SK-N-SH (cell line): Measurements from ENCODE around the gene CAMTA2. TPM values are rescaled to one million over a fixed set of nuclear protein-coding genes. Genes with fewer than 3 reads are reported as not detected.

Experiments used
- CTCF ChIA-PET: fragments of 300-600, 350-600 bp; formaldehyde crosslinking; extraction: SDS; loops from one replicate; lab custom pipeline; 2021; lab: Yijun Ruan, JAX
- POLR2A ChIA-PET: fragments of 350-600 bp; sonication (Branson Sonifier 250); formaldehyde crosslinking; extraction: SDS; loops from one replicate; lab custom pipeline; 2020; ENCODE audit warnings: antibody characterized with exemption, inconsistent platforms; lab: Yijun Ruan, JAX
- DNase-seq: peaks from one replicate; pipeline ENCODE4 v3.0.0; 2012
- H2AFZ ChIP-seq: fragments of 200-600 bp; sonication (generic); 2 replicates; pipeline ENCODE4 v1.8.1; 2016; ENCODE audit warnings: antibody characterized with exemption, mild to moderate bottlenecking, low read depth
- H3F3A ChIP-seq: fragments of 200-600 bp; sonication (generic); replicated peaks from 2 replicates; pipeline ENCODE3; 2016; ENCODE audit warnings: antibody characterized with exemption, mild to moderate bottlenecking; ENCODE audit not compliant: insufficient read depth
- H3K27ac ChIP-seq, 2 experiments: fragments of 200-500 bp in 1 of 2; fragments of 200-600 bp in 1 of 2; sonication (Bioruptor generic) in 1 of 2; sonication (generic), shearing (Covaris generic) in 1 of 2; 2 replicates each; pipeline versions ENCODE4 v1.5.1 to v1.6.1; 2014 to 2016; ENCODE audit warnings: low read depth in 2 of 2, inconsistent platforms in 1 of 2, low read length in 1 of 2, mild to moderate bottlenecking in 1 of 2, mixed read lengths in 1 of 2
- H3K27me3 ChIP-seq: fragments of 200-600 bp; sonication (generic), shearing (Covaris generic); 2 replicates; pipeline ENCODE4 v1.6.1; 2016; ENCODE audit warnings: mixed run types; ENCODE audit not compliant: insufficient read depth
- H3K36me3 ChIP-seq, 2 experiments: fragments of 200-500 bp in 1 of 2; fragments of 200-600 bp in 1 of 2; sonication (Bioruptor generic) in 1 of 2; sonication (generic) in 1 of 2; replicated peaks in 1 of 2; 2 replicates each; pipeline versions ENCODE3 to v1.5.1; 2014 to 2016; ENCODE audit warnings: low read length in 1 of 2, mild to moderate bottlenecking in 1 of 2; ENCODE audit not compliant: insufficient read depth in 2 of 2, control insufficient read depth in 1 of 2
- H3K4me1 ChIP-seq, 2 experiments: fragments of 200-500 bp in 1 of 2; fragments of 200-600 bp in 1 of 2; sonication (Bioruptor generic) in 1 of 2; sonication (generic), shearing (Covaris generic) in 1 of 2; 2 replicates each; pipeline versions ENCODE4 v1.5.1 to v1.6.1; 2014 to 2016; ENCODE audit warnings: low read depth in 1 of 2, low read length in 1 of 2, mixed run types in 1 of 2; ENCODE audit not compliant: insufficient read depth in 2 of 2, control insufficient read depth in 1 of 2
- H3K4me2 ChIP-seq: fragments of 200-600 bp; sonication (generic), shearing (Covaris generic); 2 replicates; pipeline ENCODE4 v1.6.1; 2017; ENCODE audit warnings: mixed run types
- H3K4me3 ChIP-seq, 2 experiments: fragments of 200-500 bp in 1 of 2; fragments of 200-600 bp in 1 of 2; sonication (Bioruptor generic) in 1 of 2; sonication (generic), shearing (Covaris generic) in 1 of 2; 2 replicates each; pipeline versions ENCODE4 v1.5.1 to v1.8.1; 2014 to 2016; ENCODE audit warnings: low read depth in 2 of 2, inconsistent platforms in 1 of 2, low read length in 1 of 2, mild to moderate bottlenecking in 1 of 2, mixed read lengths in 1 of 2, moderate library complexity in 1 of 2
- H3K79me2 ChIP-seq: fragments of 200-600 bp; sonication (generic); 2 replicates; pipeline ENCODE4 v1.8.1; 2017; ENCODE audit warnings: mild to moderate bottlenecking; ENCODE audit not compliant: insufficient read depth
- H3K9ac ChIP-seq: fragments of 200-600 bp; sonication (generic); 2 replicates; pipeline ENCODE4 v1.6.1; 2017; ENCODE audit warnings: mixed run types
- H3K9me2 ChIP-seq: fragments of 200-600 bp; sonication (generic); 2 replicates; pipeline ENCODE4 v1.6.1; 2017; ENCODE audit warnings: mixed run types
- H3K9me3 ChIP-seq: fragments of 200-600 bp; sonication (generic); 2 replicates; pipeline ENCODE4 v1.6.1; 2017; ENCODE audit warnings: mixed run types, mild to moderate bottlenecking, moderate library complexity
- H4K20me1 ChIP-seq: fragments of 200-600 bp; sonication (generic); 2 replicates; pipeline ENCODE4 v1.6.1; 2017; ENCODE audit warnings: mild to moderate bottlenecking, mixed run types; ENCODE audit not compliant: insufficient read depth
- EP300 ChIP-seq, 2 experiments: IDR thresholded peaks; 2 replicates each; pipeline versions ENCODE4 v1.4.0 to v1.6.1; 2012; ENCODE audit warnings: borderline replicate concordance in 1 of 2, low read depth in 1 of 2, low read length in 1 of 2
- EZH2phosphoT487 ChIP-seq: fragments of 200-600 bp; sonication (generic); IDR thresholded peaks from 2 replicates; pipeline ENCODE4 v1.6.1; 2017; ENCODE audit warnings: low read depth, mixed run types, mild to moderate bottlenecking, antibody characterized with exemption, moderate library complexity, borderline replicate concordance
- FOSL2 ChIP-seq: IDR thresholded peaks from 2 replicates; pipeline ENCODE4 v1.4.0; 2012; ENCODE audit warnings: low read depth, mild to moderate bottlenecking, moderate library complexity, borderline replicate concordance
- FOXJ3 ChIP-seq: sonication (generic); formaldehyde crosslinking; IDR thresholded peaks from 2 replicates; pipeline ENCODE4 v1.5.1; 2020; ENCODE audit warnings: mild to moderate bottlenecking, missing genetic modification reagents
- GATA2 ChIP-seq: sonication (generic); formaldehyde crosslinking; IDR thresholded peaks from 2 replicates; pipeline ENCODE4 v1.5.0; 2020; ENCODE audit warnings: mild to moderate bottlenecking, missing genetic modification reagents
- IRF3 ChIP-seq: fragments of 150-350 bp; IDR thresholded peaks from 2 replicates; pipeline ENCODE4 v1.6.1; 2016; ENCODE audit warnings: mild to moderate bottlenecking, low read depth, low read length
- MAX ChIP-seq: IDR thresholded peaks from 2 replicates; pipeline ENCODE4 v1.4.0; 2012; ENCODE audit warnings: low read depth
- MEF2A ChIP-seq: IDR thresholded peaks from 2 replicates; pipeline ENCODE4 v1.4.0; 2012; ENCODE audit warnings: low read depth, borderline replicate concordance
- MXI1 ChIP-seq: IDR thresholded peaks from 2 replicates; pipeline ENCODE4 v1.6.1; 2012; ENCODE audit warnings: mild to moderate bottlenecking, low read depth, low read length, improper control_type of control experiment
- NFIC ChIP-seq: IDR thresholded peaks from 2 replicates; pipeline ENCODE4 v1.4.0; 2012; ENCODE audit warnings: borderline replicate concordance
- NRF1 ChIP-seq: IDR thresholded peaks from 2 replicates; pipeline ENCODE4 v1.6.1; 2012; ENCODE audit warnings: low read depth, mild to moderate bottlenecking, low read length
- PBX3 ChIP-seq: IDR thresholded peaks from 2 replicates; pipeline ENCODE4; 2012
- POLR2AphosphoS5 ChIP-seq: IDR thresholded peaks from 2 replicates; pipeline ENCODE4 v1.6.1; 2012; ENCODE audit warnings: low read depth, low read length
- RAD21 ChIP-seq: IDR thresholded peaks from 2 replicates; pipeline ENCODE4 v1.6.1; 2012; ENCODE audit warnings: mild to moderate bottlenecking, low read length
- RCOR1 ChIP-seq: fragments of 150-350 bp; IDR thresholded peaks from 2 replicates; pipeline ENCODE4 v1.6.1; 2017; ENCODE audit warnings: antibody characterized with exemption, low read length
- RXRA ChIP-seq: IDR thresholded peaks from 2 replicates; pipeline ENCODE4 v1.4.0; 2012; ENCODE audit warnings: low read depth, mild to moderate bottlenecking, borderline replicate concordance
- SIN3A ChIP-seq: IDR thresholded peaks from 2 replicates; pipeline ENCODE4 v1.6.1; 2012; ENCODE audit warnings: low read depth, mild to moderate bottlenecking, low read length, moderate library complexity, borderline replicate concordance
- SMC3 ChIP-seq: IDR thresholded peaks from 2 replicates; pipeline ENCODE4 v1.6.1; 2012; ENCODE audit warnings: low read depth, low read length, improper control_type of control experiment
- TAF1 ChIP-seq: IDR thresholded peaks from 2 replicates; pipeline ENCODE4 v1.6.1; 2012; ENCODE audit warnings: low read depth, mild to moderate bottlenecking, low read length, moderate library complexity, borderline replicate concordance
- TCF12 ChIP-seq: IDR thresholded peaks from 2 replicates; pipeline ENCODE4 v1.4.0; 2012
- USF1 ChIP-seq: IDR thresholded peaks from 2 replicates; pipeline ENCODE4 v1.4.0; 2012; ENCODE audit warnings: low read depth, borderline replicate concordance
- USF2 ChIP-seq: fragments of 150-350 bp; IDR thresholded peaks from 2 replicates; pipeline ENCODE4 v1.6.1; 2017; ENCODE audit warnings: antibody characterized with exemption, low read length, low read depth, borderline replicate concordance
- YY1 ChIP-seq: IDR thresholded peaks from 2 replicates; pipeline ENCODE4 v1.4.0; 2012; ENCODE audit warnings: low read depth, mild to moderate bottlenecking
- WGBS: methylation state at CpG from one replicate; pipeline ENCODE4 v1.1.6; 2017; ENCODE audit warnings: low lambda C conversion rate; 5-methylcytosine and 5-hydroxymethylcytosine counted together
- polyA plus RNA-seq, 3 experiments: library from polyadenylated mRNA; depleted of rRNA; stranded (reverse); fragments of >200 nt; gene quantifications; 2 replicates each; pipeline ENCODE4 v1.2.3, GENCODE V29; 2012

CAMTA2 gene
- polyA plus RNA-seq, 1 of the 3 experiments (the other 2 are of a cell fraction): 27.0 TPM

GRCh38 chr17:4950075-4950745 lies 37.3 kb downstream of the CAMTA2 start (continued):
- 0 out of 2 replicates have a peak, but pooled peaks have one; percentile 22 for TF ChIP-seq RXRA

GRCh38 chr17:4949321-4950074 lies 38.0 kb downstream of the CAMTA2 start:
- POLR2A ChIA-PET: interaction anchor here (1.3 to 6.7 kb wide), 4 partner anchors 9 to 48 kb away, joined by 5 to 56 read pairs (median 24); partner anchors contain the start of genes INCA1, KIF1C, RNF167 and SLC25A11
- CTCF ChIA-PET: interaction anchor here (0.9 to 2.7 kb wide), 3 partner anchors 9 to 48 kb away, joined by 3 to 13 read pairs (median 3); partner anchors contain the start of genes INCA1, KIF1C, RNF167 and SLC25A11
- DNase-seq: peak; percentile 64
- TF ChIP-seq MXI1 (peak; percentile 60; the same call in 1 of the 2 replicates), YY1 (no peak), SIN3A (peak; percentile 46; the same call in 1 of the 2 replicates), GATA2 (CRISPR knock-in tag) (no peak), RCOR1 (no peak), EP300 (IDR thresholded peaks at IDR 0.05; ENCODE audit: borderline replicate concordance in 1 of 2, low read depth in 1 of 2, low read length in 1 of 2) (peak in 1 of 2 experiments; percentile 43; a peak in 2 of 4 replicates), NFIC (no peak), RXRA (no peak; the same call in 1 of the 2 replicates), TCF12 (no peak), MAX (peak; percentile 85; the same call in 1 of the 2 replicates), RAD21 (no peak), EZH2phosphoT487 (no peak), NRF1 (no peak), TAF1 (no peak), MEF2A (no peak), IRF3 (no peak), USF2 (no peak), FOXJ3 (no peak), FOSL2 (peak; percentile 12; the same call in 1 of the 2 replicates), USF1 (peak; percentile 57; the same call in 1 of the 2 replicates), PBX3 (no peak; the same call in 1 of the 2 replicates), SMC3 (no peak), POLR2AphosphoS5 (no peak)

More at GRCh38 chr17:4949321-4950074, 38.0 kb downstream of the CAMTA2 start:
- H3K36me3 ChIP-seq: peaks cover 21 to 25% of the 10 kb centered on the region in 2 experiments
- WGBS: 1% methylated on average over 27 of the region's 75 CpGs
- H4K20me1 ChIP-seq: peaks cover 30% of the 10 kb centered on the region
- peaks cover 40 to 44% of the 10 kb centered on the region in 2 experiments for H3K4me1 ChIP-seq
- H3F3A ChIP-seq: peaks cover 56% of the 10 kb centered on the region
- peaks cover 65% of the 10 kb centered on the region for H3K79me2 ChIP-seq
- H3K9me3 ChIP-seq: no peaks in the 10 kb centered on the region
- peak overlapping the region; percentile 99 for H3K9ac ChIP-seq
- peak overlapping the region; percentile 97 to 100 for H3K27ac ChIP-seq
- no peaks in the 10 kb centered on the region for H3K27me3 ChIP-seq
- H3K4me2 ChIP-seq: peak overlapping the region; percentile 98
- H3K9me2 ChIP-seq: no peaks in the 10 kb centered on the region
- H3K4me3 ChIP-seq: peak overlapping the region; percentile 79 to 99
- H2AFZ ChIP-seq: no peak overlapping the region
